Measurements from ENCODE around the gene FBXL20.

The FBXL20 gene

DNA sequence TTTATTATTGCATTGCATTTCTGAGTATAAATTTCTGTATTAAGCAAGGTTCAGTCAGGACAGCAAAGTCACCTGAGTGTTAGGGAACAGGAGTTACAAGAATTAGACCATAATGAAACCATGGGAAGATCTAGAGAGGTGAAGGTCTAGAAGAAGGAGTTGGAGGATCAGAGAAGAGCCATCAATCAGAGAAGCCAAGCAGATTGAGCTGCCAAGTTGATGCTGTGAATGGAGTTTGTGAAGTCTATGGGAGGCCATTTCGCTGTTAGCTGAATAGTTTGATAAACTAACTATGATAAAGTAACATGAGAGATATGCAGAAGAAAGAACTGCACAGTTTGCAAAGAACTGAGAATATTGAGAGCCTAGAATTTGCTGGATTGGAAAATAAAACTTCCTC is 40.4 kb downstream of the FBXL20 start:
- H3K4me3 ChIP-seq (replicated peaks; ENCODE audit: low read depth, low read length), result no peak overlapping the region
- DNase-seq (ENCODE audit: low read depth), result no peak

DNA sequence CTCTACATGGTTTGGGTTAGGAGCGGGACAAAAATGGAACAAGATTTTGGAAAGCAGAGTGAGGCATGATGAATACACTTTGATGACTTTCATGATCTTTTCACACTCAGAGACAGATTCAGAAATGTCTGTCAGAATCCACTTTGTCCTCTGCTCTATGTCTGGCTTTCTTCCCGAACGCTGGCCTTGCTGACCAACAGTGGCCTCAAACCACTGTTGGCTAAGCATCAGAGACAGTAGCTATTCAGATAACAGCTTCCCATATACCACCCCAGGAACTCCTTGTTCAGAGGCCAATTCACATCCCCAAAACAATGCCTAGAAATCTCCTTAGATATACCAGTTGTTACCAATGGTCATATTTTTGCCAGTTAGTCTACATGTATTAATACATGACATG is 40.9 kb downstream of the FBXL20 start:
- H3K4me3 ChIP-seq (replicated peaks; ENCODE audit: low read depth, low read length), result no peak overlapping the region
- TF ChIP-seq, protein P1, sequence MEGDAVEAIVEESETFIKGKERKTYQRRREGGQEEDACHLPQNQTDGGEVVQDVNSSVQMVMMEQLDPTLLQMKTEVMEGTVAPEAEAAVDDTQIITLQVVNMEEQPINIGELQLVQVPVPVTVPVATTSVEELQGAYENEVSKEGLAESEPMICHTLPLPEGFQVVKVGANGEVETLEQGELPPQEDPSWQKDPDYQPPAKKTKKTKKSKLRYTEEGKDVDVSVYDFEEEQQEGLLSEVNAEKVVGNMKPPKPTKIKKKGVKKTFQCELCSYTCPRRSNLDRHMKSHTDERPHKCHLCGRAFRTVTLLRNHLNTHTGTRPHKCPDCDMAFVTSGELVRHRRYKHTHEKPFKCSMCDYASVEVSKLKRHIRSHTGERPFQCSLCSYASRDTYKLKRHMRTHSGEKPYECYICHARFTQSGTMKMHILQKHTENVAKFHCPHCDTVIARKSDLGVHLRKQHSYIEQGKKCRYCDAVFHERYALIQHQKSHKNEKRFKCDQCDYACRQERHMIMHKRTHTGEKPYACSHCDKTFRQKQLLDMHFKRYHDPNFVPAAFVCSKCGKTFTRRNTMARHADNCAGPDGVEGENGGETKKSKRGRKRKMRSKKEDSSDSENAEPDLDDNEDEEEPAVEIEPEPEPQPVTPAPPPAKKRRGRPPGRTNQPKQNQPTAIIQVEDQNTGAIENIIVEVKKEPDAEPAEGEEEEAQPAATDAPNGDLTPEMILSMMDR (IDR thresholded peaks at IDR 0.05; ENCODE audit: low read length, missing control alignments), result no peak
- no peak for DNase-seq (ENCODE audit: low read depth)

More for the DNA sequence above, 40.4 kb downstream of the FBXL20 start:
- TF ChIP-seq, protein P1 (IDR thresholded peaks at IDR 0.05; ENCODE audit: low read length, missing control alignments), result no peak

DNA sequence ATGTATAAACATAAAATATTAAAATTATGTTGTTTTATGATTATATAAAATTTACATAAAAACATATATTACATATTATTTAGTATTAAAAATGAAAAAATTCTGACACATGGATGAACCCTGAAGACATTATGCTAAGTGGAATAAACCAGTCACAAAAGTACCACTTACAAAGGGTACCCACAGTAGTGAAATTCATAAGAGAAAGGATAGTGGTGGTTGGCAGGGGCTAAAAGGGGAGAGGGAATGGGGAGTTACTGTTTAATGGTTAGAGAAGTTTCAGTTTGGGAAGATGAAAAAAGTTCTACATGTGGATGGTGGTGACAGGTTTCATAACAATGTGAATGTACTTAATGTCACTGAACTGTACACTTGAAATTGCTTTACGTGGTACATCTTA is 41.4 kb downstream of the FBXL20 start:
- TF ChIP-seq, protein P1 (IDR thresholded peaks at IDR 0.05; ENCODE audit: low read length, missing control alignments), result no peak
- DNase-seq (ENCODE audit: low read depth), result no peak
- H3K4me3 ChIP-seq (replicated peaks; ENCODE audit: low read depth, low read length), result no peak overlapping the region

DNA sequence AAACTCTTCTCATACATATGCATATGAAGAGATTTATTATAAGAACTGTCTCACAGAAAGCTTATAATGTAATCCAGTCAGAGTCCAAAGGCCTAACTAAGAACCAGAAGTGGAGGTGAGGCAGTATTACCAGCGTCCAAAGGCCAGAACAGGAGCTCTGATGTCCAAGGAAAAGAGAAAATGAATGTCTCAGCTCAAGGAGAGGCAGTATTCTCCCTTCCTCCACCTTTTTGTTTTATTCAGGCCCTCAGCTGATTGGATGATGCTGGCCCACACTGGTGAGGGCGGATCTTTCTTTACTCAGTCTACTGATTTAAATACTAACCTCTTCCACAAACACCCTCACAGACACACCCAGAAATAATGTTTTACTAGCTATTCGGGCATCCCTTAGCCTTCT is 43.4 kb downstream of the FBXL20 start:
- no peak overlapping the region for H3K4me3 ChIP-seq (replicated peaks; ENCODE audit: low read depth, low read length)
- TF ChIP-seq, protein P1 (IDR thresholded peaks at IDR 0.05; ENCODE audit: low read length, missing control alignments), result no peak
- DNase-seq (ENCODE audit: low read depth), result no peak

DNA sequence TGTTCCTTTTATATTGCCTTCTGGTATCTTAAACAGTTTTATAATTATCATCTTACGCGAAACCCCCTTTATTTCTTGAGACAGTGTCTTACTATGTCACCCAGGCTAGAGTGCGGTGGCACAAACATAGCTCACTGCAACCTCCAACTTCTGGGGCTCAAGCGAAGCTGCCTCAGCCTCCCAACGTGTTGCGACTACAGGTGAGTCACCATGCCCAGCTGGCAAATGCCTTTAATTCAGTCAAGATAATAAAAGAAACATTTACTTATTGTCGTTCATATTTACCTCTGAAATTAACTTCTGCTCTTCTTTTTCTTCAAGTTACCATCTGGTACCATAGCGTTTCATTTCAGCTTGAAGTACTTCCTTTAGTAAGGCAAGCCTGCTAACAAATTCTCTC is 43.9 kb downstream of the FBXL20 start:
- DNase-seq (ENCODE audit: low read depth), result no peak
- TF ChIP-seq, protein P1 (IDR thresholded peaks at IDR 0.05; ENCODE audit: low read length, missing control alignments), result no peak
- no peak overlapping the region for H3K4me3 ChIP-seq (replicated peaks; ENCODE audit: low read depth, low read length)

DNA sequence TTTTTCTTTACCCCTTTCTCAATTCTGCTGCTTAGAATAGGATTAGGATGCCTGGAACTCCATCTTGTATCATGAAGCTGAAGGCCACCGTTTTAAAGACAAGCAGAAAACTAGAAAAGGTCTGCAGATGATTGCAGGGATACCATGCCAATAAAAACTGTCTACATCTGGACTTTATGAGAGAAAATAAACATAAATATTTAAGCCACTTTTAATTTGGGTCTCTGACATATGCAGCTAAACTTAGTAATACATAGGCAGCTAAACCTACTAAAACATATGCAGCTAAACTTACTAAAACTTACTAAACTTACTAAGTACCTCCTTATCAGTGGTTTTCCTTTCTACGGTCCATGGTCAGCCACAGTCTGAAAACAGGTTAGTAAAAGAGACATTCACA is 48.4 kb downstream of the FBXL20 start:
- no peak overlapping the region for H3K4me3 ChIP-seq (replicated peaks; ENCODE audit: low read depth, low read length)
- TF ChIP-seq, protein P1 (IDR thresholded peaks at IDR 0.05; ENCODE audit: low read length, missing control alignments), result no peak
- no peak for DNase-seq (ENCODE audit: low read depth)

DNA sequence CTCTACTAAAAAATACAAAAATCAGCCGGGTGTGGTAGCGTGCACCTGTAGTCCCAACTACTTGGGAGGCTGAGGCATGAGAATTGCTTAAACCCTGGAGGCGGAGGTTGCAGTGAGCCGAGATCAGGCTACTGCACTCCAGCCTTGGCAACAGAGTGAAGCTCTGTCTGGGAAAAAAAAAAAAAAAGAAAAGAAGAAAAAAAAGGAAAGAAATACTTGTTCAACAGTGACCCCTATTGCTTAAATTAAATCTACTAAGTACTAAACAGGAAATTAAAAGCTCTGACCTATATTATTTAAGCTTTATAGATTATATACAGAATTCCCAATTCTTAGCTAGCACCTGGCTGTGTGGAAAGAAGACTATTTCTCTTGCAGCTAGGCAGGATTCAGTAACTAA is 48.9 kb downstream of the FBXL20 start:
- DNase-seq (ENCODE audit: low read depth), result no peak
- TF ChIP-seq, protein P1 (IDR thresholded peaks at IDR 0.05; ENCODE audit: low read length, missing control alignments), result no peak
- no peak overlapping the region for H3K4me3 ChIP-seq (replicated peaks; ENCODE audit: low read depth, low read length)

All from fibroblast of pulmonary artery (primary cell).